H1 (cell line): ENCODE measurements around the gene SGMS1. TPM values are rescaled to one million over a fixed set of nuclear protein-coding genes. Genes with fewer than 3 reads are reported as not detected.

Experiments
- EP300 ChIP-seq, 2 experiments: IDR thresholded peaks; 1 replicate in 1 of 2; 2 replicates in 1 of 2; pipeline ENCODE4 v1.6.1; 2011 to 2012; ENCODE audit warnings: low read depth in 2 of 2, low read length in 2 of 2, mild to moderate bottlenecking in 2 of 2, borderline replicate concordance in 1 of 2, inconsistent platforms in 1 of 2, moderate library complexity in 1 of 2
- JUND ChIP-seq: IDR thresholded peaks from 2 replicates; pipeline ENCODE4 v1.6.1; 2011; ENCODE audit warnings: mild to moderate bottlenecking, improper control_type of control experiment, low read length
- MAX ChIP-seq: IDR thresholded peaks from 2 replicates; pipeline ENCODE4 v1.6.1; 2012; ENCODE audit warnings: inconsistent platforms
- RAD21 ChIP-seq, 2 experiments: IDR thresholded peaks in 1 of 2; conservative IDR thresholded peaks in 1 of 2; 2 replicates each; pipeline ENCODE4 v1.6.1; 2011; ENCODE audit warnings: low read depth in 2 of 2, low read length in 2 of 2, improper control_type of control experiment in 1 of 2, inconsistent platforms in 1 of 2, mild to moderate bottlenecking in 1 of 2, moderate library complexity in 1 of 2
- RXRA ChIP-seq: IDR thresholded peaks from 2 replicates; pipeline ENCODE4 v1.6.1; 2011; ENCODE audit warnings: low read depth, mild to moderate bottlenecking, low read length, moderate library complexity; ENCODE audit not compliant: insufficient read depth
- SIN3A ChIP-seq, 2 experiments: IDR thresholded peaks in 1 of 2; conservative IDR thresholded peaks in 1 of 2; 2 replicates each; pipeline ENCODE4 v1.6.1; 2011 to 2012; ENCODE audit warnings: low read length in 2 of 2, improper control_type of control experiment in 1 of 2, low read depth in 1 of 2, mild to moderate bottlenecking in 1 of 2
- TAF1 ChIP-seq: IDR thresholded peaks from 2 replicates; pipeline ENCODE4 v1.6.1; 2011; ENCODE audit warnings: mild to moderate bottlenecking, low read depth, low read length
- TBP ChIP-seq: IDR thresholded peaks from 2 replicates; pipeline ENCODE4 v1.6.1; 2011; ENCODE audit warnings: low read depth, low read length, improper control_type of control experiment
- polyA plus RNA-seq, 7 experiments: library from polyadenylated mRNA; depleted of rRNA in 3 of 7; stranded (reverse) in 5 of 7; unstranded in 2 of 7; fragments of >200 nt in 5 of 7; fragments of 200-250 nt in 2 of 7; gene quantifications; 1 replicate in 5 of 7; 2 replicates in 1 of 7; 4 replicates in 1 of 7; pipeline versions ENCODE4 v1.2.1 to v1.2.3, GENCODE V29; 2011 to 2013; ENCODE audit warnings: missing spikeins in 2 of 7, mixed read lengths in 2 of 7
- total RNA-seq: library from RNA; stranded (reverse); fragmentation: NEBNext Ultra II Directional; extraction: Animal tissue kit (Norgen Biotek cat#: 25700); gene quantifications from 2 replicates; pipeline ENCODE4 v1.2.1, GENCODE V29; 2021

SGMS1 gene
- total and polyA plus RNA-seq, 2 of the 8 experiments (the other 6 are each of a cell fraction or from before 2014, with no cell fraction given): 6.0 to 15.6 TPM

- TF ChIP-seq MAX (no peak), TBP (no peak), JUND (no peak), RXRA (no peak), TAF1 (no peak), EP300 (IDR thresholded peaks at IDR 0.05; ENCODE audit: borderline replicate concordance in 1 of 2, low read depth in 2 of 2, low read length in 2 of 2) (no peak), SIN3A (conservative IDR thresholded peaks at IDR 0.05 in 1 of 2, IDR thresholded peaks at IDR 0.05 in 1 of 2; ENCODE audit: low read depth in 1 of 2, low read length in 2 of 2) (no peak), RAD21 (IDR thresholded peaks at IDR 0.05 in 1 of 2, conservative IDR thresholded peaks at IDR 0.05 in 1 of 2; ENCODE audit: low read depth in 2 of 2, low read length in 2 of 2) (no peak)
Measured at GRCh38 chr10:50582766-50583762, 40.7 kb downstream of the SGMS1 start (continued).
